KBM-7 (cell line): ENCODE results near the gene C2CD4C.
"Not testable (repeated sequence)": the region's sequence is repeated elsewhere in the genome, so short reads cannot be mapped to it uniquely, and the experiment has no call there.

Experiments
- DNase-seq: peaks from one replicate; pipeline ENCODE4 v3.0.0-alpha.2; 2015
- in situ Hi-C: fragments of 300-500 bp; cut with MboI; formaldehyde crosslinking; loops from 2 replicates; pipeline ENCODE4 v1.14.3; 2020; ENCODE audit warnings: low sequenced_read_pairs, low pct_unique_long_range_greater_than_20kb, mixed read lengths

The C2CD4C gene

GRCh38 chr19:408902-409515 lies at the start of gene C2CD4C:
Gene C2CD4C (minus strand): TSS chr19:409147. CDS start chr19:408361, 786 bp downstream.
- in situ Hi-C loops, result no loop called here
- no peak for DNase-seq

GRCh38 chr19:458091-459042 lies 49.4 kb upstream of the C2CD4C start:
- in situ Hi-C loops, result no loop called here
- no peak for DNase-seq

- DNase-seq, result no peak
- in situ Hi-C loops, result no loop called here
Observed at GRCh38 chr19:457636-458035, 48.7 kb upstream of the C2CD4C start.

GRCh38 chr19:456547-457110 lies 47.7 kb upstream of the C2CD4C start:
- in situ Hi-C loops, result no loop called here
- DNase-seq, result no peak

- in situ Hi-C loops, result no loop called here
- no peak for DNase-seq
Observed at GRCh38 chr19:455851-456546, 47.1 kb upstream of the C2CD4C start.

GRCh38 chr19:455031-455705 lies 46.2 kb upstream of the C2CD4C start:
- in situ Hi-C loops, result no loop called here
- no peak for DNase-seq

GRCh38 chr19:453606-454005 lies 44.7 kb upstream of the C2CD4C start:
- in situ Hi-C loops, result no loop called here
- no peak for DNase-seq

- in situ Hi-C loops, result no loop called here
- DNase-seq, result no peak
Observed at GRCh38 chr19:452829-453228, 43.9 kb upstream of the C2CD4C start.

- in situ Hi-C loops, result not testable (repeated sequence)
Observed at GRCh38 chr19:450912-451481, 42.0 kb upstream of the C2CD4C start.

GRCh38 chr19:449916-450315 lies 41.0 kb upstream of the C2CD4C start:
- no peak for DNase-seq
- in situ Hi-C loops, result no loop called here

More at GRCh38 chr19:450912-451481, 42.0 kb upstream of the C2CD4C start:
- DNase-seq, result not testable (repeated sequence)

- in situ Hi-C loops, result no loop called here
Observed at GRCh38 chr19:447816-448560, 39.0 kb upstream of the C2CD4C start.

GRCh38 chr19:447064-447426 lies 38.1 kb upstream of the C2CD4C start:
- in situ Hi-C loops, result no loop called here
- no peak for DNase-seq

More at GRCh38 chr19:447816-448560, 39.0 kb upstream of the C2CD4C start:
- DNase-seq, result no peak

- no peak for DNase-seq
- in situ Hi-C loops, result no loop called here
Observed at GRCh38 chr19:444677-445210, 35.8 kb upstream of the C2CD4C start.

- in situ Hi-C loops, result no loop called here
Observed at GRCh38 chr19:443005-443404, 34.1 kb upstream of the C2CD4C start.

GRCh38 chr19:442085-442484 lies 33.1 kb upstream of the C2CD4C start:
- in situ Hi-C loops, result no loop called here
- DNase-seq, result no peak

More at GRCh38 chr19:443005-443404, 34.1 kb upstream of the C2CD4C start:
- DNase-seq, result no peak

GRCh38 chr19:441213-441836 lies 32.4 kb upstream of the C2CD4C start:
- peak; percentile 42 for DNase-seq
- in situ Hi-C loops, result no loop called here
